Stomach (tissue), 9 donors: ENCODE results near the gene GPR25. TPM values are rescaled to one million over a fixed set of nuclear protein-coding genes. Genes with fewer than 3 reads are reported as not detected.

Experiments used
- DNase-seq, 2 donors: peaks; one replicate each; pipeline versions ENCODE4 v3.0.0 to v3.0.0-alpha.2; 2013 to 2019
- H3K27ac ChIP-seq, 5 donors: fragments of 200-600 bp in 4 of 5; sonication (generic) in 4 of 5; one replicate each; pipeline ENCODE4 v1.5.1; 2013 to 2019; ENCODE audit warnings: mild to moderate bottlenecking in 1 of 5, moderate library complexity in 1 of 5
- H3K27me3 ChIP-seq, 3 donors: fragments of 200-600 bp; sonication (generic); one replicate each; pipeline ENCODE4 v1.5.1; 2017 to 2019; ENCODE audit warnings: mixed run types in 1 of 3
- H3K36me3 ChIP-seq, 4 donors: fragments of 200-600 bp; sonication (generic); 1 replicate in 3 of 4; 2 replicates in 1 of 4; pipeline ENCODE4 v1.5.1; 2016 to 2019
- H3K4me1 ChIP-seq, 4 donors: fragments of 200-600 bp; sonication (generic); one replicate each; pipeline ENCODE4 v1.5.1; 2016 to 2019
- H3K4me3 ChIP-seq, 4 donors: fragments of 200-600 bp; sonication (generic) in 3 of 4; one replicate each; pipeline ENCODE4 v1.5.1; 2016 to 2019; ENCODE audit warnings: mild to moderate bottlenecking in 1 of 4
- H3K9me3 ChIP-seq, 4 donors: fragments of 200-600 bp; sonication (generic); one replicate each; pipeline ENCODE4 v1.5.1; 2016 to 2019
- EP300 ChIP-seq: sonication (generic); formaldehyde crosslinking; IDR thresholded peaks from one replicate; pipeline ENCODE4 v1.6.1; 2017; ENCODE audit warnings: antibody characterized with exemption
- POLR2A ChIP-seq, 4 donors: fragments of 450-650 bp; IDR thresholded peaks; one replicate each; pipeline ENCODE4 v1.6.1; 2016; ENCODE audit warnings: antibody characterized with exemption in 4 of 4, control low read depth in 2 of 4, mild to moderate bottlenecking in 1 of 4, moderate library complexity in 1 of 4
- POLR2AphosphoS5 ChIP-seq, 3 donors: sonication (generic); formaldehyde crosslinking; IDR thresholded peaks; one replicate each; pipeline ENCODE4 v1.6.1; 2016; ENCODE audit warnings: antibody characterized with exemption in 3 of 3
- WGBS, 5 donors: extraction: QIAGEN DNeasy Blood & Tissue Kit in 3 of 5; methylation state at CpG; one replicate each; pipeline versions ENCODE4 v1.1.5 to v1.1.7; 2013 to 2018; 5-methylcytosine and 5-hydroxymethylcytosine counted together
- intact Hi-C: fragments of 100-400 bp; cut with DNase I; formaldehyde crosslinking; loops from one replicate; pipeline ENCODE4 v1.15.1; 2023; ENCODE audit warnings: low total_unique reads
- polyA plus RNA-seq, 3 donors: library from polyadenylated mRNA; stranded (reverse); fragments of 200-250 nt; gene quantifications; one replicate each; pipeline ENCODE4 v1.2.3, GENCODE V29; 2013
- total RNA-seq, 5 donors: library from RNA; depleted of rRNA; stranded (reverse); fragments of >200 nt; gene quantifications; one replicate each; pipeline versions ENCODE4 v1.1.0 to v1.2.3, GENCODE V29; 2014 to 2016
- TF ChIP-seq, protein P1 (sequence below), 7 experiments: fragments of 450-650 bp in 4 of 7; fragments of 200-600 bp in 3 of 7; sonication (generic) in 3 of 7; IDR thresholded peaks; one replicate each; pipeline ENCODE4 v1.5.1; 2016 to 2019; ENCODE audit warnings: antibody characterized with exemption in 7 of 7, control low read depth in 2 of 7, mild to moderate bottlenecking in 1 of 7
- donor health status: healthy with polysubstance abuse.
- donor health status: Bipolar disorder and iron deficiency.
- donor health status: healthy.

GPR25 gene
- total and polyA plus RNA-seq, 8 donors = 0.08 to 1.5 (median 0.75) TPM; not detected in 5

DNA sequence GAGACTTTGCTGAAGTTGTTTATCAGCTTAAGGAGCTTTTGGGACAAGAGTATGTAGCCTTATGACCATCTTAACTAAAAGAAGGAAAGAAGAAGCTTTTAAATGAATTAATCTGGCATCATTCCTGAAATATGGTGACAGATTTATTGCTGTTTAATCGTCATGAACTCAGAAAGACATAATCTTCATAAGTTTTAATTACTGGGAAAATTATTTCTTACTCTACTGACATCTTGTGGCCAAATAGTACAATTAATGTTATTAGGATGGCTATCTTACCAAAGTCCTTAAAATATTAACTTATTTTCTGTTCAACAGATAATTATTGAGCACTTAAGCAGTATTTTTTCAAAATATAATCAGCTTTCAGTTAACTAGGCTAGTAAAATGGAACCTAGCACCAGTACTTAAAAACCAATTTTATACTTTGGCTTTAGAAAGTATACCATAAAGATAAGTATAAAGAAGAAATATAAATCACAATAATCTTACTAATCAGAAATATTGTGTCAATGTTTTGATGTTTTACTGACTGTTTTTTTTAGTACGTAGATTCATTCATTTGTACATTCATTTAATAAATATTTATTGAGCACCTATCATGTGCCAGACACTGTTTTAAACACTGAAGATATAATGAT lies 34.7 kb upstream of the GPR25 start:
- H3K4me3 ChIP-seq = no peak overlapping the region
- peak in 1 of 2 donors; percentile 41 for DNase-seq
- 23 to 41% (median 38%) methylated on average over 2 of the region's 2 CpGs for WGBS, 5 donors
- no peaks in the 10 kb centered on the region for H3K9me3 ChIP-seq
- no peak for TF ChIP-seq EP300
- no peak for TF ChIP-seq POLR2A (IDR thresholded peaks at IDR 0.05)
- TF ChIP-seq POLR2AphosphoS5 (IDR thresholded peaks at IDR 0.05) = no peak
- TF ChIP-seq, protein P1, sequence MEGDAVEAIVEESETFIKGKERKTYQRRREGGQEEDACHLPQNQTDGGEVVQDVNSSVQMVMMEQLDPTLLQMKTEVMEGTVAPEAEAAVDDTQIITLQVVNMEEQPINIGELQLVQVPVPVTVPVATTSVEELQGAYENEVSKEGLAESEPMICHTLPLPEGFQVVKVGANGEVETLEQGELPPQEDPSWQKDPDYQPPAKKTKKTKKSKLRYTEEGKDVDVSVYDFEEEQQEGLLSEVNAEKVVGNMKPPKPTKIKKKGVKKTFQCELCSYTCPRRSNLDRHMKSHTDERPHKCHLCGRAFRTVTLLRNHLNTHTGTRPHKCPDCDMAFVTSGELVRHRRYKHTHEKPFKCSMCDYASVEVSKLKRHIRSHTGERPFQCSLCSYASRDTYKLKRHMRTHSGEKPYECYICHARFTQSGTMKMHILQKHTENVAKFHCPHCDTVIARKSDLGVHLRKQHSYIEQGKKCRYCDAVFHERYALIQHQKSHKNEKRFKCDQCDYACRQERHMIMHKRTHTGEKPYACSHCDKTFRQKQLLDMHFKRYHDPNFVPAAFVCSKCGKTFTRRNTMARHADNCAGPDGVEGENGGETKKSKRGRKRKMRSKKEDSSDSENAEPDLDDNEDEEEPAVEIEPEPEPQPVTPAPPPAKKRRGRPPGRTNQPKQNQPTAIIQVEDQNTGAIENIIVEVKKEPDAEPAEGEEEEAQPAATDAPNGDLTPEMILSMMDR (IDR thresholded peaks at IDR 0.05) = peak in 2 of 7 experiments; percentile 36 to 40
- H3K4me1 ChIP-seq = peaks cover 0 to 11% (median 0%) of the 10 kb centered on the region in 4 donors
- H3K36me3 ChIP-seq = peaks cover 1 to 23% (median 10%) of the 10 kb centered on the region in 4 donors
- intact Hi-C loops = no loop called here
- H3K27me3 ChIP-seq = no peaks in the 10 kb centered on the region
- H3K27ac ChIP-seq = no peak overlapping the region

DNA sequence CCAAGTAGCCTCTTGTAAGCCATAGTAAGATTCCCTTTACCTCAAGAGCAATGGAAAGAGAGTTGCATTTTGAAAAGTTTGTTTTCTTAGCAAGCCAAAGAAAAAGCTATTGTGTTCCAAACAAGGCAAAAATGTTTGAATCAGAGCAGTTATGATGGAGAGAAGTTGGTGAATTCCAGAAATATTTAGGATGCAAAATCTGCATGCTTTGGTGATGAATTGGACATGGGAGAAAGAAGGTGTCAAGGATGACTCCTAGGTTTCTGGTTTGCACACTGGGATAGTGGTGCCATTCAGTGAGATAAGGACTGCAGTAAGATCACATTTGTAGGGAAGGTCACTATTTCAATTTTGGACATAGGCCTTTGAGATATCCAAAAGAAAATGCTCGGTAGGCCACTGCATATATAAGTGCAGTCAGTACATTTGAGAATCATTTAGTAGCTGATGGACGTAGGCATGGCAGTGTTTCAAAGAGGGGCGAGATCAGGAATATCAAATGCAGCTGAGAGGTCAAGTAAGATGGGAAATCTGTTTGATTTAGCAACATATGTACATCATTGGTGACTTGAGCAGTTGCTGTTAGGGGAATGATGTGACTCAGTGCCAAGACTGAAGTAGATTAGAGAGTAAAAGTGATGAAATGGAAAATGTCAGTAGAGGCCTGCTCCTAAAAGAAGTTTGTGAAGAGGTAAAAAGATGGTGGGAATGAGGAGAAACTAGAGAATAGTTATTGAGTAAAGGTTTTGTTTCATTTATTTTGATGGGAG lies 33.9 kb upstream of the GPR25 start:
- no peak overlapping the region for H3K4me3 ChIP-seq
- H3K4me1 ChIP-seq = peaks cover 0 to 11% (median 0%) of the 10 kb centered on the region in 4 donors
- no peaks in the 10 kb centered on the region for H3K9me3 ChIP-seq
- no peak overlapping the region for H3K27ac ChIP-seq
- WGBS, 5 donors = 83 to 89% (median 84%) methylated on average over 3 of the region's 3 CpGs
- no peak for DNase-seq
- no peaks in the 10 kb centered on the region for H3K27me3 ChIP-seq
- TF ChIP-seq, protein P1 (IDR thresholded peaks at IDR 0.05) = no peak
- TF ChIP-seq POLR2A (IDR thresholded peaks at IDR 0.05) = no peak
- TF ChIP-seq EP300 = no peak
- TF ChIP-seq POLR2AphosphoS5 (IDR thresholded peaks at IDR 0.05) = no peak
- intact Hi-C loops = no loop called here
- peaks cover 3 to 24% (median 14%) of the 10 kb centered on the region in 4 donors for H3K36me3 ChIP-seq

DNA sequence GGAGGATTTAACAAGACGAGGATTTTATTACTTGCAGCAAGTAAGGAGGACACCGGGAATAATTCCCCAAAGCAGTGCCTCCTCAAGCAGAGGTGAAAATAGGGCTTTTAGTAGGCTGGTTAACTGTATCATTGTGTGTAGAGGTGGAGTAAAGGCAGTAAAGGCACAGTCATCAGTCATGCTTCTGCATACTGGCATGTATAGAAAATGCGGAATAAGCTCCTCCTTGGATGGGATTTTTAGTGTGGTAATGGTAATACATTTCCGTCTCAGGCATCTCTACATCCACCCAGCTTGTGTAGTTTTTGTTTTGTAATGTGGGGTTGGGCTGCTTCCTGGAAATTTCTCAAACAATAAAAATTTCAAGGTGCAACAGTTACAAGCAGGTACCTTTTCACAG lies 27.4 kb upstream of the GPR25 start:
- no peak for DNase-seq
- TF ChIP-seq, protein P1 (IDR thresholded peaks at IDR 0.05) = no peak
- TF ChIP-seq POLR2A (IDR thresholded peaks at IDR 0.05) (no peak), EP300 (no peak), POLR2AphosphoS5 (IDR thresholded peaks at IDR 0.05) (no peak)
- no peak overlapping the region for H3K4me3 ChIP-seq
- intact Hi-C loops = no loop called here
- 92 to 98% (median 95%) methylated on average over 4 of the region's 4 CpGs for WGBS, 5 donors
- no peaks in the 10 kb centered on the region for H3K27me3 ChIP-seq
- H3K36me3 ChIP-seq = peaks cover 16 to 73% (median 64%) of the 10 kb centered on the region in 4 donors
- no peaks in the 10 kb centered on the region for H3K9me3 ChIP-seq
- H3K4me1 ChIP-seq = no peaks in the 10 kb centered on the region
- H3K27ac ChIP-seq = no peak overlapping the region

DNA sequence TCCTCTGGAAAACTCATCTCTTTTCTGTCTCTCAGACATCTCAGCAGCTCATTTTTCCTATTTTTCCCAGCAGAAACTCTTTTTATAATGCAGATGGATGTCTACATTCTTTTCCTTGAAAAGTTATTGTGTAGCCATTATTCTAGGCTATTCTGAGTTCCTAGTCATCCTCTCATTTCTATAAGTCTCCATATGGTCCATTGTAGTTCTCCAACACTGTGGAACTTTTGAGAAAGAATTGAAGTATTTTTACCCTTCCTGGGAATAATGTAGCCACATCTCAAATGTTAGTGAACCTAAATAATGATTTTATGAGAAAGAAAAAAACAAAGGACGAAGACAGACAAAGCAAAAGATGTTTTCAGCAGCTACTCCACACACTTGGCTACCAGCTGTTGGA lies 26.4 kb upstream of the GPR25 start:
- intact Hi-C loops = no loop called here
- 90 to 100% (median 94%) methylated on average over 1 of the region's 1 CpG for WGBS, 5 donors
- no peaks in the 10 kb centered on the region for H3K9me3 ChIP-seq
- peaks cover 24 to 83% (median 74%) of the 10 kb centered on the region in 4 donors for H3K36me3 ChIP-seq
- no peak for TF ChIP-seq POLR2AphosphoS5 (IDR thresholded peaks at IDR 0.05)
- no peak for TF ChIP-seq EP300
- no peak for TF ChIP-seq POLR2A (IDR thresholded peaks at IDR 0.05)
- TF ChIP-seq, protein P1 (IDR thresholded peaks at IDR 0.05) = no peak
- H3K27ac ChIP-seq = no peak overlapping the region
- no peaks in the 10 kb centered on the region for H3K27me3 ChIP-seq
- no peak overlapping the region for H3K4me3 ChIP-seq
- DNase-seq = no peak
- H3K4me1 ChIP-seq = no peaks in the 10 kb centered on the region
